Transverse colon (tissue), 4 donors: ENCODE data around the gene LRRC73. TPM values are rescaled to one million over a fixed set of nuclear protein-coding genes. Genes with fewer than 3 reads are reported as not detected.
A peak's percentile ranks its signal among the peaks of the same experiment; 100 is the strongest.

Experiments used
- DNase-seq: peaks from one replicate; pipeline ENCODE4 v3.0.0-alpha.2; 2019
- H3K27ac ChIP-seq, 4 donors: fragments of 200-600 bp; sonication (generic); 2 replicates each; pipeline ENCODE4 v1.5.1; 2016 to 2018; ENCODE audit warnings: inconsistent platforms in 4 of 4
- H3K27me3 ChIP-seq: fragments of 200-600 bp; sonication (generic); 2 replicates; pipeline ENCODE4 v1.5.1; 2017; ENCODE audit warnings: inconsistent platforms
- H3K36me3 ChIP-seq, 4 donors: fragments of 200-600 bp; sonication (generic); 2 replicates each; pipeline ENCODE4 v1.5.1; 2017 to 2019; ENCODE audit warnings: inconsistent platforms in 4 of 4
- H3K4me1 ChIP-seq, 4 donors: fragments of 200-600 bp; sonication (generic); 2 replicates each; pipeline ENCODE4 v1.5.1; 2017 to 2020; ENCODE audit warnings: inconsistent platforms in 4 of 4
- H3K4me3 ChIP-seq, 4 donors: fragments of 200-600 bp; sonication (generic); 1 replicate in 1 of 4; 2 replicates in 3 of 4; pipeline versions ENCODE4 v1.5.1 to v1.6.1; 2017 to 2019; ENCODE audit warnings: inconsistent platforms in 4 of 4
- H3K9me3 ChIP-seq, 2 donors: fragments of 200-600 bp; sonication (generic); 2 replicates each; pipeline ENCODE4 v1.5.1; 2017 to 2019; ENCODE audit warnings: inconsistent platforms in 2 of 2
- EP300 ChIP-seq: sonication (generic); formaldehyde crosslinking; IDR thresholded peaks from one replicate; pipeline ENCODE4 v1.6.1; 2017; ENCODE audit warnings: antibody characterized with exemption, low read depth
- POLR2A ChIP-seq: fragments of 450-650 bp; IDR thresholded peaks from one replicate; pipeline ENCODE4 v1.6.1; 2016; ENCODE audit warnings: antibody characterized with exemption, mild to moderate bottlenecking, moderate library complexity
- POLR2AphosphoS5 ChIP-seq, 3 donors: sonication (generic); formaldehyde crosslinking; IDR thresholded peaks; one replicate each; pipeline ENCODE4 v1.6.1; 2016; ENCODE audit warnings: antibody characterized with exemption in 3 of 3
- WGBS, 2 donors: methylation state at CpG; one replicate each; pipeline ENCODE4 v1.1.5; 2018; ENCODE audit warnings: low coverage in 1 of 2; 5-methylcytosine and 5-hydroxymethylcytosine counted together
- in situ Hi-C, 4 donors: fragments of 200-750 bp; cut with MboI; loops; one replicate each; pipeline versions ENCODE4 v1.15.0 to v1.15.1; 2017; ENCODE audit warnings: low sequenced_read_pairs in 3 of 4, low pct_ligation_motif_present in 1 of 4, low pct_unique_long_range_greater_than_20kb in 1 of 4
- intact Hi-C: fragments of 100-400 bp; cut with DNase I; formaldehyde crosslinking; loops from one replicate; pipeline ENCODE4 v1.15.1; 2023; ENCODE audit warnings: low total_unique reads
- total RNA-seq, 4 donors: library from RNA; depleted of rRNA; stranded (reverse); fragments of >200 nt; gene quantifications; one replicate each; pipeline ENCODE4 v1.1.0, GENCODE V29; 2016
- TF ChIP-seq, protein P1 (sequence below), 5 experiments: fragments of 200-600 bp in 3 of 5; fragments of 450-650 bp in 2 of 5; sonication (generic) in 3 of 5; IDR thresholded peaks; 1 replicate in 2 of 5; 2 replicates in 3 of 5; pipeline ENCODE4 v1.5.1; 2016 to 2017; ENCODE audit warnings: antibody characterized with exemption in 5 of 5, inconsistent platforms in 3 of 5, mild to moderate bottlenecking in 2 of 5, moderate library complexity in 1 of 5

The LRRC73 gene
- total RNA-seq, 4 donors from 2014 or later, result 0.60 to 0.96 TPM; not detected in 2

- no peak for TF ChIP-seq EP300
- no peak for TF ChIP-seq POLR2AphosphoS5 (IDR thresholded peaks at IDR 0.05)
- TF ChIP-seq, protein P1, sequence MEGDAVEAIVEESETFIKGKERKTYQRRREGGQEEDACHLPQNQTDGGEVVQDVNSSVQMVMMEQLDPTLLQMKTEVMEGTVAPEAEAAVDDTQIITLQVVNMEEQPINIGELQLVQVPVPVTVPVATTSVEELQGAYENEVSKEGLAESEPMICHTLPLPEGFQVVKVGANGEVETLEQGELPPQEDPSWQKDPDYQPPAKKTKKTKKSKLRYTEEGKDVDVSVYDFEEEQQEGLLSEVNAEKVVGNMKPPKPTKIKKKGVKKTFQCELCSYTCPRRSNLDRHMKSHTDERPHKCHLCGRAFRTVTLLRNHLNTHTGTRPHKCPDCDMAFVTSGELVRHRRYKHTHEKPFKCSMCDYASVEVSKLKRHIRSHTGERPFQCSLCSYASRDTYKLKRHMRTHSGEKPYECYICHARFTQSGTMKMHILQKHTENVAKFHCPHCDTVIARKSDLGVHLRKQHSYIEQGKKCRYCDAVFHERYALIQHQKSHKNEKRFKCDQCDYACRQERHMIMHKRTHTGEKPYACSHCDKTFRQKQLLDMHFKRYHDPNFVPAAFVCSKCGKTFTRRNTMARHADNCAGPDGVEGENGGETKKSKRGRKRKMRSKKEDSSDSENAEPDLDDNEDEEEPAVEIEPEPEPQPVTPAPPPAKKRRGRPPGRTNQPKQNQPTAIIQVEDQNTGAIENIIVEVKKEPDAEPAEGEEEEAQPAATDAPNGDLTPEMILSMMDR (IDR thresholded peaks at IDR 0.05), result peak; percentile 15 to 27 (median 21)
- no peak overlapping the region for H3K27ac ChIP-seq
- no peaks in the 10 kb centered on the region for H3K9me3 ChIP-seq
- H3K4me3 ChIP-seq, result no peak overlapping the region
- intact Hi-C loops, result no loop called here
- peaks cover 7 to 23% (median 19%) of the 10 kb centered on the region in 4 donors for H3K4me1 ChIP-seq
- peaks cover 0 to 22% (median 11%) of the 10 kb centered on the region in 4 donors for H3K36me3 ChIP-seq
- in situ Hi-C loops, result no loop called here
- DNase-seq, result no peak
- 66% methylated on average over 16 of the region's 18 CpGs; no CpG with 5 or more reads in 1 of the 2 donors for WGBS, 2 donors
- no peaks in the 10 kb centered on the region for H3K27me3 ChIP-seq
Measured at GRCh38 chr6:43496370-43497128, 13.6 kb downstream of the LRRC73 start.

GRCh38 chr6:43495409-43495941 lies 14.7 kb downstream of the LRRC73 start:
- peak; percentile 36 for DNase-seq
- in situ Hi-C loops, result no loop called here
- H3K27ac ChIP-seq, result no peak overlapping the region
- WGBS, 2 donors, result 71% methylated on average over 4 of the region's 4 CpGs; no CpG with 5 or more reads in 1 of the 2 donors
- no peak overlapping the region for H3K4me3 ChIP-seq
- H3K9me3 ChIP-seq, result no peaks in the 10 kb centered on the region
- intact Hi-C loops, result no loop called here
- no peak for TF ChIP-seq EP300
- TF ChIP-seq POLR2AphosphoS5 (IDR thresholded peaks at IDR 0.05), result no peak
- TF ChIP-seq POLR2A, result no peak
- TF ChIP-seq, protein P1 (IDR thresholded peaks at IDR 0.05), result peak in 4 of 5 experiments; percentile 15 to 42 (median 21)
- H3K36me3 ChIP-seq, result peaks cover 0 to 14% (median 11%) of the 10 kb centered on the region in 4 donors
- no peaks in the 10 kb centered on the region for H3K27me3 ChIP-seq
- peaks cover 8 to 25% (median 19%) of the 10 kb centered on the region in 4 donors for H3K4me1 ChIP-seq

GRCh38 chr6:43494766-43495165 lies 15.4 kb downstream of the LRRC73 start:
- no peak for DNase-seq
- in situ Hi-C loops, result no loop called here

GRCh38 chr6:43494321-43494720 lies 15.8 kb downstream of the LRRC73 start:
- Histone ChIP-seq H3K4me3 (no peak overlapping the region), H3K36me3 (peaks cover 0 to 6% (median 4%) of the 10 kb centered on the region in 4 donors), H3K27ac (no peak overlapping the region), H3K4me1 (peaks cover 8 to 29% (median 19%) of the 10 kb centered on the region in 4 donors), H3K27me3 (no peaks in the 10 kb centered on the region), H3K9me3 (no peaks in the 10 kb centered on the region)
- in situ Hi-C loops (no loop called here), intact Hi-C loops (no loop called here)
- DNase-seq, result no peak
- WGBS, 2 donors, result 92 to 100% methylated on average over 3 to 6 of the region's 6 CpGs
- TF ChIP-seq, protein P1 (IDR thresholded peaks at IDR 0.05), result no peak

More at GRCh38 chr6:43494766-43495165, 15.4 kb downstream of the LRRC73 start:
- no peak for TF ChIP-seq POLR2AphosphoS5 (IDR thresholded peaks at IDR 0.05)
- TF ChIP-seq, protein P1 (IDR thresholded peaks at IDR 0.05), result no peak
- no peak for TF ChIP-seq EP300
- no peak for TF ChIP-seq POLR2A
- Histone ChIP-seq H3K27me3 (no peaks in the 10 kb centered on the region), H3K4me1 (peaks cover 8 to 29% (median 19%) of the 10 kb centered on the region in 4 donors), H3K4me3 (no peak overlapping the region), H3K36me3 (peaks cover 0 to 10% (median 7%) of the 10 kb centered on the region in 4 donors), H3K9me3 (no peaks in the 10 kb centered on the region), H3K27ac (no peak overlapping the region)
- intact Hi-C loops, result no loop called here
- WGBS, 2 donors, result 96% methylated on average over 4 of the region's 4 CpGs; no CpG with 5 or more reads in 1 of the 2 donors
